ENCODE measurements around the gene HIVEP3.
"Not testable (repeated sequence)": the region's sequence is repeated elsewhere in the genome, so short reads cannot be mapped to it uniquely, and the experiment has no call there.

The HIVEP3 gene

DNA sequence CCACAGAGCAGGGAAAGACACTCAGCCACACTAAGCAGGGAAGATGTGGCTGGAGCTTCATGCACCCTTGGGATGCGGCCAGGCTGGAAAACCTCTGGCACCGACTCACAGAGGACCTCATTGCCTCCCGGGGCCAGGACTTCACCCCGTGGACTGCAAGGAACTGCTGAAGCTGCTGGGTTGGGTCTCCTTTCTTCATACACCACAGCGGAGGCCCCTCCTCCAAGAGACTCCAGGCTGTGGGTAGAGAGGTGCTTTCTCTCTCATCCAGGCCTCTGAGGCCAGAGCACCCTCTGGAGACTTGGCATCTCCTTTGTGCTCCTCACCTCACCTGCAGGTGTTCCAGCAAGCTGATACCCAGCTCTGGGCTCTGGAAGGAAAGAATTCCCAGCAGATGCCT lies 358.2 kb downstream of the HIVEP3 start:
- TF ChIP-seq, protein P1, sequence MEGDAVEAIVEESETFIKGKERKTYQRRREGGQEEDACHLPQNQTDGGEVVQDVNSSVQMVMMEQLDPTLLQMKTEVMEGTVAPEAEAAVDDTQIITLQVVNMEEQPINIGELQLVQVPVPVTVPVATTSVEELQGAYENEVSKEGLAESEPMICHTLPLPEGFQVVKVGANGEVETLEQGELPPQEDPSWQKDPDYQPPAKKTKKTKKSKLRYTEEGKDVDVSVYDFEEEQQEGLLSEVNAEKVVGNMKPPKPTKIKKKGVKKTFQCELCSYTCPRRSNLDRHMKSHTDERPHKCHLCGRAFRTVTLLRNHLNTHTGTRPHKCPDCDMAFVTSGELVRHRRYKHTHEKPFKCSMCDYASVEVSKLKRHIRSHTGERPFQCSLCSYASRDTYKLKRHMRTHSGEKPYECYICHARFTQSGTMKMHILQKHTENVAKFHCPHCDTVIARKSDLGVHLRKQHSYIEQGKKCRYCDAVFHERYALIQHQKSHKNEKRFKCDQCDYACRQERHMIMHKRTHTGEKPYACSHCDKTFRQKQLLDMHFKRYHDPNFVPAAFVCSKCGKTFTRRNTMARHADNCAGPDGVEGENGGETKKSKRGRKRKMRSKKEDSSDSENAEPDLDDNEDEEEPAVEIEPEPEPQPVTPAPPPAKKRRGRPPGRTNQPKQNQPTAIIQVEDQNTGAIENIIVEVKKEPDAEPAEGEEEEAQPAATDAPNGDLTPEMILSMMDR (IDR thresholded peaks at IDR 0.05; ENCODE audit: unreplicated experiment in 3 of 3), result no peak
- Mint-ChIP-seq H3K9me3 (peaks cover 17% of the 10 kb centered on the region), H3K4me3 (no peak overlapping the region), H3K36me3 (ENCODE audit: low read depth) (no peaks in the 10 kb centered on the region), H3K4me1 (peaks cover 26% of the 10 kb centered on the region), H3K27me3 (ENCODE audit: low read depth) (peaks cover 15% of the 10 kb centered on the region), H3K27ac (no peak overlapping the region)

- peaks cover 20% of the 10 kb centered on the region for H3K9me3 Mint-ChIP-seq
- peaks cover 26% of the 10 kb centered on the region for H3K4me1 Mint-ChIP-seq
- TF ChIP-seq, protein P1 (IDR thresholded peaks at IDR 0.05; ENCODE audit: unreplicated experiment in 3 of 3), result no peak
- peak overlapping the region in 2 of 3 experiments; percentile 19 to 26 for H3K27ac Mint-ChIP-seq
- H3K27me3 Mint-ChIP-seq (ENCODE audit: low read depth), result peaks cover 15% of the 10 kb centered on the region
- no peaks in the 10 kb centered on the region for H3K36me3 Mint-ChIP-seq (ENCODE audit: low read depth)
- H3K4me3 Mint-ChIP-seq, result no peak overlapping the region
These were observed 359.4 kb downstream of the HIVEP3 start for GRCh38 chr1:41559331-41559730.

GRCh38 chr1:41558761-41559171 lies 360.0 kb downstream of the HIVEP3 start:
- H3K4me1 Mint-ChIP-seq, result peaks cover 26% of the 10 kb centered on the region
- peaks cover 12% of the 10 kb centered on the region for H3K27me3 Mint-ChIP-seq (ENCODE audit: low read depth)
- TF ChIP-seq, protein P1 (IDR thresholded peaks at IDR 0.05; ENCODE audit: unreplicated experiment in 3 of 3), result no peak
- H3K27ac Mint-ChIP-seq, result peak overlapping the region; percentile 19 to 73 (median 26)
- H3K36me3 Mint-ChIP-seq (ENCODE audit: low read depth), result no peaks in the 10 kb centered on the region
- H3K4me3 Mint-ChIP-seq, result peak overlapping the region in 1 of 3 experiments; percentile 28
- H3K9me3 Mint-ChIP-seq, result peaks cover 25% of the 10 kb centered on the region

- peak overlapping the region in 2 of 3 experiments; percentile 19 to 73 for H3K27ac Mint-ChIP-seq
- H3K4me1 Mint-ChIP-seq, result peaks cover 26% of the 10 kb centered on the region
- no peak overlapping the region for H3K4me3 Mint-ChIP-seq
- H3K36me3 Mint-ChIP-seq (ENCODE audit: low read depth), result no peaks in the 10 kb centered on the region
- peaks cover 33% of the 10 kb centered on the region for H3K9me3 Mint-ChIP-seq
- TF ChIP-seq, protein P1 (IDR thresholded peaks at IDR 0.05; ENCODE audit: unreplicated experiment in 3 of 3), result no peak
- H3K27me3 Mint-ChIP-seq (ENCODE audit: low read depth), result peaks cover 7% of the 10 kb centered on the region
These were observed 360.8 kb downstream of the HIVEP3 start for GRCh38 chr1:41557751-41558455.

- not testable (repeated sequence) for H3K36me3 Mint-ChIP-seq (ENCODE audit: low read depth); H3K27ac Mint-ChIP-seq; H3K4me3 Mint-ChIP-seq
- Mint-ChIP-seq H3K9me3 (peaks cover 52% of the 10 kb centered on the region), H3K4me1 (peaks cover 20% of the 10 kb centered on the region), H3K27me3 (ENCODE audit: low read depth) (peaks cover 10% of the 10 kb centered on the region)
These were observed 364.0 kb downstream of the HIVEP3 start for GRCh38 chr1:41554746-41555145.

- H3K27me3 Mint-ChIP-seq (ENCODE audit: low read depth), result peaks cover 21% of the 10 kb centered on the region
- no peak overlapping the region for H3K27ac Mint-ChIP-seq
- peaks cover 19% of the 10 kb centered on the region for H3K9me3 Mint-ChIP-seq
- no peak overlapping the region for H3K4me3 Mint-ChIP-seq
- peaks cover 10% of the 10 kb centered on the region for H3K4me1 Mint-ChIP-seq
- TF ChIP-seq, protein P1 (IDR thresholded peaks at IDR 0.05; ENCODE audit: unreplicated experiment in 3 of 3), result no peak
- peaks cover 5% of the 10 kb centered on the region for H3K36me3 Mint-ChIP-seq (ENCODE audit: low read depth)
These were observed 370.8 kb downstream of the HIVEP3 start for GRCh38 chr1:41547781-41548560.

All from nephron (organoid).